K562 (cell line): Measurements from ENCODE around the gene GAA. TPM values are rescaled to one million over a fixed set of nuclear protein-coding genes. Genes with fewer than 3 reads are reported as not detected.
"Not testable (repeated sequence)": the region's sequence is repeated elsewhere in the genome, so short reads cannot be mapped to it uniquely, and the experiment has no call there.

Experiments used
- ATAC-seq: fragments of 200-7000 bp; cut with Tn5 transposase; 3 replicates; pipeline ENCODE4 v1.9.1; 2020; ENCODE audit warnings: moderate library complexity
- BruUV-seq: library from RNA; stranded (reverse); fragments of 400-500 nt; replicated peaks from 2 replicates; lab custom pipeline; 2021; lab: Mats Ljungman, UMichigan
- CTCF ChIA-PET: fragments of 300-600 bp; formaldehyde crosslinking; extraction: SDS; loops from one replicate; lab custom pipeline; 2021; ENCODE audit warnings: low intra/inter-chr PET ratio; lab: Yijun Ruan, JAX
- POLR2A ChIA-PET: fragments of 300-600, 350-650 bp; sonication (Branson Sonifier 250); formaldehyde crosslinking; extraction: SDS; loops from one replicate; lab custom pipeline; 2021; ENCODE audit warnings: antibody characterized with exemption, inconsistent platforms; lab: Yijun Ruan, JAX
- DNase-seq, 4 experiments: peaks; one replicate each; pipeline versions ENCODE4 v3.0.0 to v3.0.0-alpha.2; 2011 to 2018; ENCODE audit warnings: low spot score in 3 of 4, mixed read lengths in 3 of 4; ENCODE audit errors: extremely low read depth in 1 of 4
- FAIRE-seq: peaks from 2 replicates; lab custom pipeline; 2011; peaks lifted over from hg19 to GRCh38; lab: Jason Lieb, UNC
- H2AFZ ChIP-seq: 2 replicates; pipeline ENCODE4 v1.6.0; 2011; ENCODE audit warnings: low read depth, low read length, control low read depth, inconsistent platforms
- H3K27ac ChIP-seq: fragments of 200-600 bp; 3 replicates; pipeline ENCODE4 v1.8.0; 2011; ENCODE audit warnings: low read depth, mild to moderate bottlenecking, control low read depth, inconsistent platforms, low read length, moderate library complexity, mixed read lengths; ENCODE audit errors: extremely low read depth
- H3K27me3 ChIP-seq, 2 experiments: fragments of 300-600 bp in 1 of 2; 2 replicates in 1 of 2; 3 replicates in 1 of 2; pipeline versions ENCODE4 v1.6.0 to v1.8.0; 2011; ENCODE audit warnings: inconsistent platforms in 2 of 2, low read length in 2 of 2, mild to moderate bottlenecking in 1 of 2, mixed read lengths in 1 of 2, moderate library complexity in 1 of 2; ENCODE audit not compliant: control insufficient read depth in 2 of 2, insufficient read depth in 2 of 2
- H3K36me3 ChIP-seq: fragments of 300-600 bp; 3 replicates; pipeline ENCODE4 v1.8.0; 2011; ENCODE audit warnings: mild to moderate bottlenecking, low read length, inconsistent platforms; ENCODE audit not compliant: control insufficient read depth, insufficient read depth
- H3K4me1 ChIP-seq, 2 experiments: fragments of 200-600 bp in 1 of 2; replicated peaks in 1 of 2; 2 replicates in 1 of 2; 3 replicates in 1 of 2; pipeline versions ENCODE4 v1.5.1 to v1.8.0; 2011; ENCODE audit warnings: inconsistent platforms in 2 of 2, low read length in 2 of 2, mild to moderate bottlenecking in 1 of 2, mixed read lengths in 1 of 2, moderate library complexity in 1 of 2; ENCODE audit not compliant: control insufficient read depth in 2 of 2, insufficient read depth in 2 of 2
- H3K4me2 ChIP-seq: 2 replicates; pipeline ENCODE4 v1.6.1; 2011; ENCODE audit warnings: low read length, control low read depth, inconsistent platforms, mixed read lengths; ENCODE audit not compliant: insufficient read depth
- H3K4me3 ChIP-seq: fragments of 200-600 bp; sonication (generic), shearing (Covaris generic); 2 replicates; pipeline ENCODE4 v1.5.1; 2016; ENCODE audit warnings: control low read depth, inconsistent platforms
- H3K79me2 ChIP-seq: fragments of 200-600 bp; 3 replicates; pipeline ENCODE4 v1.8.0; 2011; ENCODE audit warnings: low read length, inconsistent platforms; ENCODE audit not compliant: control insufficient read depth, insufficient read depth
- H3K9ac ChIP-seq, 2 experiments: 2 replicates each; pipeline versions ENCODE4 v1.6.0 to v1.6.1; 2011; ENCODE audit warnings: low read depth in 2 of 2, low read length in 2 of 2, control low read depth in 1 of 2, inconsistent platforms in 1 of 2, mild to moderate bottlenecking in 1 of 2, mixed read lengths in 1 of 2; ENCODE audit not compliant: insufficient read depth in 1 of 2
- H3K9me1 ChIP-seq: one replicate; pipeline ENCODE4 v1.6.0; 2011; ENCODE audit warnings: inconsistent platforms, mild to moderate bottlenecking, low read length, moderate library complexity; ENCODE audit not compliant: control insufficient read depth, insufficient read depth
- H3K9me3 ChIP-seq: replicated peaks from 2 replicates; pipeline ENCODE4 v1.5.1; 2011; ENCODE audit warnings: low read depth, low read length, inconsistent platforms; ENCODE audit not compliant: control insufficient read depth, insufficient read depth
- H4K20me1 ChIP-seq: replicated peaks from 2 replicates; pipeline ENCODE4 v1.6.1; 2011; ENCODE audit warnings: low read length, inconsistent platforms, mixed read lengths; ENCODE audit not compliant: control insufficient read depth, insufficient read depth
- CBX3 ChIP-seq, 2 experiments: IDR thresholded peaks; 1 replicate in 1 of 2; 2 replicates in 1 of 2; pipeline ENCODE4 v1.6.1; 2012; ENCODE audit warnings: inconsistent platforms in 2 of 2, low read length in 2 of 2, borderline replicate concordance in 1 of 2, control low read depth in 1 of 2
- CBX5 ChIP-seq: IDR thresholded peaks from 2 replicates; pipeline ENCODE4 v1.6.1; 2014; ENCODE audit warnings: low read depth, borderline replicate concordance
- EP300 ChIP-seq: IDR thresholded peaks from 2 replicates; pipeline ENCODE4 v1.6.1; 2012; ENCODE audit warnings: low read length, improper control_type of control experiment
- TRIM24 ChIP-seq, 2 experiments: fragments of 450-650 bp; IDR thresholded peaks; 2 replicates each; pipeline ENCODE4 v1.6.1; 2016
- TRIM28 ChIP-seq: fragments of 450-650 bp; IDR thresholded peaks from 2 replicates; pipeline ENCODE4 v1.6.1; 2017
- ZNF280A ChIP-seq: fragments of 450-650 bp; IDR thresholded peaks from 2 replicates; pipeline ENCODE4 v1.6.1; 2018; ENCODE audit warnings: mild to moderate bottlenecking, low read depth; ENCODE audit not compliant: partially characterized antibody
- WGBS: fragments of 100-300 bp; shearing (Covaris generic); methylation state at CpG from one replicate; pipeline ENCODE4 v1.1.6; 2016; ENCODE audit warnings: low coverage, mixed read lengths; ENCODE audit not compliant: insufficient coverage; ENCODE audit errors: missing lambda C conversion rate; 5-methylcytosine and 5-hydroxymethylcytosine counted together
- in situ Hi-C: fragments of 300-500 bp; cut with MboI; formaldehyde crosslinking; loops from 4 replicates; pipeline ENCODE4 v1.15.0; 2018; ENCODE audit warnings: inconsistent platforms, mixed read lengths
- intact Hi-C: fragments of 100-400 bp; cut with micrococcal nuclease; formaldehyde crosslinking; loops from 2 replicates; pipeline ENCODE4 v1.14.2; 2022
- polyA plus RNA-seq, 8 experiments: library from polyadenylated mRNA; depleted of rRNA in 4 of 8; stranded (reverse) in 5 of 8; unstranded in 3 of 8; fragments of >200 nt; fragmentation: Nextera tagmentation in 2 of 8; fragmentation: Illumina TruSeq in 1 of 8; extraction: Ambion mirVana in 2 of 8; extraction: Trizol in 1 of 8; gene quantifications; 2 replicates each; pipeline versions ENCODE4 v1.2.1 to v1.2.3, GENCODE V29; 2011 to 2014; ENCODE audit warnings: inconsistent platforms in 1 of 8, missing spikeins in 1 of 8
- total RNA-seq, 7 experiments: library from RNA; depleted of rRNA in 6 of 7; stranded (reverse); fragments of >200 nt in 6 of 7; fragmentation: Illumina TruSeq in 2 of 7; extraction: Trizol in 2 of 7; gene quantifications; 2 replicates each; pipeline versions ENCODE4 v1.2.1 to v1.2.3, GENCODE V29; 2011 to 2021; ENCODE audit warnings: low replicate concordance in 1 of 7

GAA gene
- total and polyA plus RNA-seq, 9 of the 15 experiments (the other 6 are each of a cell fraction or from before 2014, with no cell fraction given): 0.15 to 6.4 (median 1.7) TPM

DNA sequence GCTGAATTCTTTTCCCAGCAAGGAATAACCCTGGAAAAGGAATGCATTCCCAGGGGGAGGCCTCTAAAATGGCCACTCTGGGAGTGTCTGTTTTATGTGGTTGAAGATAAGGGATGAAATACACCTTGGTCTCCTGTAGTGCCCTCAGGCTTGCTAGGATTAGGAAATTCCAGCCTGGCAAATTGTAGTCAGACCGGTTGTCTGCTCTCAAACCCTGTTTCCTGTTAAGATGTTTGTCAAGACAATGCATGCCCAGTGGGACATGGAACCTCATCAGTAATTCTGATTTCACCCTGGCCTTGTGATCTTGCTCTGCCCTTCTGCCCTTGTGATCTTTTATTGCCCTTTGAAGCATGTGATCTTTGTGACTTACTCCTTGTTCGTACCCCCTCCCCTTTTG is 54.2 kb downstream of the GAA start:
- H3K36me3 ChIP-seq, BruUV-seq, H3K4me3 ChIP-seq, H3K27ac ChIP-seq, H4K20me1 ChIP-seq, H3K27me3 ChIP-seq, DNase-seq, ATAC-seq, H3K9ac ChIP-seq, intact Hi-C loops, H3K9me1 ChIP-seq: not testable (repeated sequence)
- WGBS: 0% methylated on average over 2 of the region's 2 CpGs
- TF ChIP-seq CBX5 (peak; percentile 77; the same call in 1 of the 2 replicates), TRIM24 (IDR thresholded peaks at IDR 0.05) (peak in 1 of 2 experiments; percentile 15; a peak in 1 of 4 replicates), CBX3 (IDR thresholded peaks at IDR 0.05; ENCODE audit: borderline replicate concordance in 1 of 2, low read length in 2 of 2) (peak in 1 of 2 experiments; percentile 74; a peak in 1 of 3 replicates), EP300 (peak; percentile 13; the same call in 1 of the 2 replicates), TRIM28 (peak; percentile 85), ZNF280A (peak; percentile 44)
- TF ChIP-seq, all 486 proteins: peak for 6; not testable (repeated sequence) for 480
- H3K4me1 ChIP-seq, POLR2A ChIA-PET, FAIRE-seq, H3K9me3 ChIP-seq, H2AFZ ChIP-seq, H3K4me2 ChIP-seq, in situ Hi-C loops, H3K79me2 ChIP-seq, CTCF ChIA-PET: not testable (repeated sequence)
